Astrocyte of the cerebellum (primary cell): Measurements from ENCODE around the gene PLCH1.

Source experiments
- DNase-seq: peaks from one replicate; pipeline ENCODE4 v3.0.0-alpha.2; 2011; ENCODE audit warnings: low read depth
- H3K4me3 ChIP-seq: 2 replicates; pipeline ENCODE4 v1.5.1; 2011; ENCODE audit warnings: mild to moderate bottlenecking, low read depth, low read length, moderate library complexity
- in situ Hi-C: cut with HindIII; loops from 2 replicates; pipeline ENCODE4 v1.10.0; 2017; ENCODE audit warnings: low sequenced_read_pairs
- TF ChIP-seq, protein P1 (sequence below): IDR thresholded peaks from 2 replicates; pipeline ENCODE4 v1.5.1; 2012; ENCODE audit warnings: low read length, low read depth, moderate library complexity, mild to moderate bottlenecking; ENCODE audit errors: missing control alignments

The PLCH1 gene

DNA sequence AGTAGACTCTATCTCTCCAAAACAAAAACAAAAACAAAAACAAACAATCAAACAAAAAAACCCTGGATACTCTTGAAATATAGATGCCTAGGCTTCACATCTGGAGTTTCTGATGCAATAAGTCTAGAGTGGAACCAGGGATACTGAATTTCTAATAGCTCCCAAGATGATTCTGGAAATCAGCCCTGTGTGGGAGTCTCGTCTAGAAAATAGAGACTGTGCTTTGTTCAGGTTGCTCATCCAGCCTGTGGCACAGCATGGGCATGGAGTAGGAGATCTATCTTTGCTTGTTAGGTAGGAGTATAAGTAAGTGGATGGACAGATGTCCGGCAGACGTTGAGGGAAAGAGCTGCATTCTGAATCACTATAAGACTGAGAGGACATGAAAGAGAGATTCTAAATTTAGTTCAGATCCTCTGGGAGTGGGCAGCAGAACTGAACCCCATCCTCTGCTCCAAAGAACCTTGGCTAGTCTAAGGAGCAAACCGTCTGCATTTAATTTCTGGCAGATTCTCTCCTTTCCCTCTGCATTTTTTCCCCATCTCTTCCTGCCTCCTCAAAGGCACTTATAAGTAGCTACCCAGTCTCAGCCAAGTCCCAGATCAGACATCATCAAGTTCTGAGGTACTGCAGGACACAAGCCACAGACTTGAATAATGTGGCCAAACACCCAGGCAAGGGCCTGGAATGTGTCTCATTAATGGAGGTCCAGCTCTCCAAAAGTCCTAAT, 358.8 kb downstream of the PLCH1 start:
- in situ Hi-C loops: loop anchor here (10.0 kb wide), 1 partner anchor 319 kb away; no protein-coding TSS in a partner anchor
- DNase-seq: no peak

DNA sequence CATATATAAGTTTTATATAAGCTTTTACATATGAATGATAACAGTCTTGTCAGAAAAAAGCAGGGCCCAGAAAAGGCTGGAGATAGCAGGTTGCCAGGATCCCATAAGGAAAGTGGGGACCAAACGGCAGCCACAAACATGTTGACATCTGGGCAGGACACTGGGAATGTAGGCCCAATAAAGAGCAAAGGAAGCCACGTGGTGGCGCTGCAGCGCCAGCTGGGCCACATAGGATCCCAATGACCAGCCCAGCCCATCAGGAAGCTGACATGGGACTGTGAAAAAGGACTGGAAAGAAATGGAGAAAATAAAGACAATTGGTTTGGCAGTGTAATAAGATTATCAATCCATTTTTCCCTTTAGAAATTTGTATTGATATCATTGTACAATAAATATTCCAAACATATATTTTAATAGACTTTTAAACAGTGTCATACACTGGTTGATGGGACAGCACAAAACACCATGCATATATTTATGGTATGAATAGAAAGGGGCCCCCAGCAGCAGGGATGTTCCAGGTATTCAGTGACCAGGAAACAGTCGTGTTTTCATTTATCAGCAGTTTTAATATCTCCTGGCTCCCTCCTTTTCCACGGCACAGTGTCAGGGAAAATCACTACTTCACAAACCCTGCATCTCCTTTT, 362.4 kb downstream of the PLCH1 start:
- in situ Hi-C loops: loop anchor here (10.0 kb wide), 1 partner anchor 322 kb away; no protein-coding TSS in a partner anchor
- TF ChIP-seq, protein P1, sequence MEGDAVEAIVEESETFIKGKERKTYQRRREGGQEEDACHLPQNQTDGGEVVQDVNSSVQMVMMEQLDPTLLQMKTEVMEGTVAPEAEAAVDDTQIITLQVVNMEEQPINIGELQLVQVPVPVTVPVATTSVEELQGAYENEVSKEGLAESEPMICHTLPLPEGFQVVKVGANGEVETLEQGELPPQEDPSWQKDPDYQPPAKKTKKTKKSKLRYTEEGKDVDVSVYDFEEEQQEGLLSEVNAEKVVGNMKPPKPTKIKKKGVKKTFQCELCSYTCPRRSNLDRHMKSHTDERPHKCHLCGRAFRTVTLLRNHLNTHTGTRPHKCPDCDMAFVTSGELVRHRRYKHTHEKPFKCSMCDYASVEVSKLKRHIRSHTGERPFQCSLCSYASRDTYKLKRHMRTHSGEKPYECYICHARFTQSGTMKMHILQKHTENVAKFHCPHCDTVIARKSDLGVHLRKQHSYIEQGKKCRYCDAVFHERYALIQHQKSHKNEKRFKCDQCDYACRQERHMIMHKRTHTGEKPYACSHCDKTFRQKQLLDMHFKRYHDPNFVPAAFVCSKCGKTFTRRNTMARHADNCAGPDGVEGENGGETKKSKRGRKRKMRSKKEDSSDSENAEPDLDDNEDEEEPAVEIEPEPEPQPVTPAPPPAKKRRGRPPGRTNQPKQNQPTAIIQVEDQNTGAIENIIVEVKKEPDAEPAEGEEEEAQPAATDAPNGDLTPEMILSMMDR: peak; percentile 86
- DNase-seq: peak; percentile 52
- H3K4me3 ChIP-seq: no peak overlapping the region

More for the DNA sequence above, 358.8 kb downstream of the PLCH1 start:
- TF ChIP-seq, protein P1: no peak
- H3K4me3 ChIP-seq: no peak overlapping the region

DNA sequence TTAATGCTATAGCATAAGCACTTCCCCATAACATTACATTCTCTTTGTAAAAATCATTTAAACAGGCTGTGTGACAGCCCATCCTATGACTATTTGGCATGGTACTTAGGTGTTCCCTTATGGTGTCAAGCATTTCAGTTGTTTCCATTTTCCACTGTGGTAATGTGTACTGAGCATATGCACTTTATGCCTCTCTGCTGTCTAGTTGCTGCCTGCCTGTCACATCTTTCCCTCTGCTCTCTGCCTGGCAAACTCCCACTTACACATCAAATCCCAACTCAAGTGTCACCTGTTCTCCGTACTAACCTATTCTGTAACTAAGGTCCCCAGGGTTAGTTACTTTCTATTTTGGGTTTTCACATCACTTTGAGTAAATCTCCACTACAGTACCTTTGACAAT, 367.0 kb downstream of the PLCH1 start:
- TF ChIP-seq, protein P1: no peak
- no peak overlapping the region for H3K4me3 ChIP-seq
- no peak for DNase-seq
- in situ Hi-C loops: no loop called here

DNA sequence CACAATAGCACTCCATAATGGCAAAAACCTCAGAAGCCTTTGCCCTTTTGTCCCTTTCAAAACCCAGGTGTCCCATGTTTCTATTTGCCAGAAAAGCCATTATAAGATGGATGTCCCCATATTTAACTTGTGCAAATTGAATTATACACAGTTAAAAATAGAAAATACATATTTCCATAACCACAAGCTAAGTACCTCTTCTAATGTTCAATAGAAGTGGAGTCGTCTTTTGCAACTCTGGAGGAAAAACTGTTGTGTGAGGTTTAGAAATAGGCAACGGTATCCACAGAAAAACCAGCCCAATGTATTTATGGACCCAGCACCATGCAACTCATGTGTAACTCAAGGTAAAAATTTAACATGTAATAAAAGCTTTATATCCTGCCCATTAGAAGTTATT, 367.8 kb downstream of the PLCH1 start:
- DNase-seq: no peak
- in situ Hi-C loops: no loop called here
- no peak overlapping the region for H3K4me3 ChIP-seq
- TF ChIP-seq, protein P1: no peak

DNA sequence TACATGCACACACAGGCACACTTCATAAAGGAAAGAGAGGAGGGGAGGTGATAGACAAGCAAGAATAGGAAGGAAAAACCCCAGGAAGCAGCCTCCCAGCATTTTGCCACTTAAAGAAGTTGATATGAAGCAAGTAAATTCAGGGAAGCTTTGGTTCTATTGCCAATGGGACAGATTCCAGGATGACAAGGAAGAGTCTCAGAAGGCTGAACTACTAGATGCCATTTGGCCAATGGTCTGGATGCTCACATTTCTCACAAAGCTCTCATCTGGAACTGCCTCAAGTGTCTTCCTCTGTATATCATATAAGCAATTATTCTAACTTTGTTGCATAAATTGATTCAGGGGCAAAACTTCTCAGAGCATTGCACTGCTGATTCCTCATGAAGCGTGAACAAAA, 372.6 kb downstream of the PLCH1 start:
- no peak for DNase-seq
- in situ Hi-C loops: no loop called here
- TF ChIP-seq, protein P1: no peak

DNA sequence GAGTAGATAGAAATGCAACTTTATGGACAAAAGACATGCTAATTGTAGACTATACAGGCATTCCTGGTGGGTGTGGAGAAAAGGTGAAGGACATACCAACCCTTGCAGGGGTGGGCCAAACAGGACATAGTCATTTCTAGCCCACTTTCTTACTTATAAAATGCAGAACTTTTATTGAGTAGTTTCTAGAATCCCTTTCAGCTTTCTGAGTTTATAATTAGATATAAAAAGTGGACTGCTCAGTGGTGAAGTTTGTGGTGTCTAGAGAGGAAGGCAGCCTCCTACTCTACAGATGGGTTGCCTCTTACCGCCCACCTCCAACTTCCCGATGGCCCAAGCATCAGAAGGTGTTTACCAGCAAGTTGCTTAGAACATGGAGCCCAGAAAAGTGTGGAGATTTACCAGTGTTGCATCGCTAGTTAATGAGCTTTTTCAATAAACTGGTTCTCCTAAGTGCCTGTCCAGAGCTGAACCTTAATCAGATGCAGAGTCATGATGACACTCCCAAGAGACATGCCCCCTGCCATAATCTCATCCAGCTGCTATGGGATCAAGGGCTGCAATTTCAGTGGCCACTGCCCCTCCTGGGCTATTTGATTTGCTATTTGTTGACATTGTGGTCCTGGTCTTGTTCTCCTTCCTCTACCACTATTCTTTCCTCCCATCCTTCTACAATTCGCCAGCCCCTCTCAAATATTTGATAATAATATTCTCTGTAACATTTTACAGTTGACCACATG, 373.9 kb downstream of the PLCH1 start:
- in situ Hi-C loops: no loop called here
- TF ChIP-seq, protein P1: no peak
- no peak for DNase-seq
- no peak overlapping the region for H3K4me3 ChIP-seq

More for the DNA sequence above, 372.6 kb downstream of the PLCH1 start:
- no peak overlapping the region for H3K4me3 ChIP-seq
